OCI-LY1 (cell line): ENCODE measurements around the gene CHST11.

Experiments used
- H2AFZ ChIP-seq: fragments of 200-600 bp; sonication (generic), shearing (Covaris generic); 2 replicates; pipeline ENCODE4 v1.6.0; 2014; ENCODE audit warnings: antibody characterized with exemption, mild to moderate bottlenecking, low read length
- H3F3A ChIP-seq: fragments of 200-600 bp; sonication (generic), shearing (Covaris generic); 2 replicates; pipeline ENCODE4 v1.6.0; 2014; ENCODE audit warnings: mild to moderate bottlenecking, antibody characterized with exemption, low read length, moderate library complexity; ENCODE audit not compliant: insufficient read depth
- H3K27ac ChIP-seq: fragments of 200-600 bp; sonication (generic); 2 replicates; pipeline ENCODE4 v1.5.1; 2014; ENCODE audit warnings: low read length, mixed run types, mild to moderate bottlenecking, low read depth; ENCODE audit not compliant: poor library complexity, severe bottlenecking
- H3K27me3 ChIP-seq: fragments of 200-600 bp; sonication (generic); 2 replicates; pipeline ENCODE4 v1.6.0; 2014; ENCODE audit warnings: antibody characterized with exemption, mild to moderate bottlenecking, low read length, moderate library complexity; ENCODE audit not compliant: insufficient read depth
- H3K36me3 ChIP-seq: fragments of 200-600 bp; sonication (generic); 2 replicates; pipeline ENCODE4 v1.6.1; 2014; ENCODE audit warnings: mild to moderate bottlenecking, antibody characterized with exemption, low read length, moderate library complexity, mixed read lengths; ENCODE audit not compliant: insufficient read depth
- H3K4me1 ChIP-seq: fragments of 200-600 bp; sonication (generic); 2 replicates; pipeline ENCODE4 v1.5.1; 2014; ENCODE audit warnings: mild to moderate bottlenecking, low read length, moderate library complexity; ENCODE audit not compliant: insufficient read depth, severe bottlenecking
- H3K4me2 ChIP-seq: fragments of 200-600 bp; sonication (generic), shearing (Covaris generic); 2 replicates; pipeline ENCODE4 v1.6.1; 2014; ENCODE audit warnings: low read length
- H3K4me3 ChIP-seq: fragments of 200-600 bp; sonication (generic); 2 replicates; pipeline ENCODE4 v1.5.1; 2014; ENCODE audit warnings: low read length, low read depth, mild to moderate bottlenecking, mixed read lengths; ENCODE audit not compliant: poor library complexity, severe bottlenecking
- H3K79me2 ChIP-seq: fragments of 200-600 bp; shearing (Covaris generic); 2 replicates; pipeline ENCODE4 v1.6.1; 2016; ENCODE audit warnings: mixed run types, low read length, mixed read lengths; ENCODE audit not compliant: insufficient read depth
- H3K9ac ChIP-seq: fragments of 200-600 bp; sonication (generic), shearing (Covaris generic); 2 replicates; pipeline ENCODE4 v1.6.1; 2014; ENCODE audit warnings: mild to moderate bottlenecking, low read length, mixed read lengths
- H3K9me2 ChIP-seq: fragments of 200-600 bp; sonication (generic), shearing (Covaris generic); 2 replicates; pipeline ENCODE4 v1.6.1; 2014; ENCODE audit warnings: low read depth, mild to moderate bottlenecking, low read length, mixed read lengths
- H3K9me3 ChIP-seq: fragments of 200-600 bp; shearing (Covaris generic); 2 replicates; pipeline ENCODE4 v1.6.1; 2014; ENCODE audit warnings: low read length, mixed read lengths
- H4K20me1 ChIP-seq: fragments of 200-600 bp; sonication (generic), shearing (Covaris generic); 2 replicates; pipeline ENCODE4 v1.6.0; 2016; ENCODE audit warnings: mild to moderate bottlenecking, low read length; ENCODE audit not compliant: insufficient read depth
- CTCF ChIP-seq: fragments of 200-600 bp; sonication (generic), shearing (Covaris generic); IDR thresholded peaks from 2 replicates; pipeline ENCODE4 v1.5.1; 2017; ENCODE audit warnings: mild to moderate bottlenecking, antibody characterized with exemption, low read length, moderate library complexity, mixed read lengths
- EZH2 ChIP-seq: fragments of 200-600 bp; sonication (generic), shearing (Covaris generic); IDR thresholded peaks from 2 replicates; pipeline ENCODE4 v1.8.0; 2017; ENCODE audit warnings: borderline replicate concordance, mixed run types, mild to moderate bottlenecking, antibody characterized with exemption, low read length, moderate library complexity, mixed read lengths

The CHST11 gene

GRCh38 chr12:104788840-104789271 lies 332.1 kb downstream of the CHST11 start:
- peaks cover 6% of the 10 kb centered on the region for H3K4me1 ChIP-seq
- H3K36me3 ChIP-seq = no peaks in the 10 kb centered on the region
- H3F3A ChIP-seq = no peaks in the 10 kb centered on the region
- no peaks in the 10 kb centered on the region for H3K9me2 ChIP-seq
- no peak overlapping the region for H3K4me2 ChIP-seq
- TF ChIP-seq EZH2 (no peak), CTCF (no peak)
- no peaks in the 10 kb centered on the region for H4K20me1 ChIP-seq
- H3K27ac ChIP-seq = no peak overlapping the region
- H2AFZ ChIP-seq = no peak overlapping the region
- no peak overlapping the region for H3K4me3 ChIP-seq
- H3K9ac ChIP-seq = no peak overlapping the region
- no peaks in the 10 kb centered on the region for H3K27me3 ChIP-seq
- no peaks in the 10 kb centered on the region for H3K9me3 ChIP-seq
- no peaks in the 10 kb centered on the region for H3K79me2 ChIP-seq

- Histone ChIP-seq H2AFZ (no peak overlapping the region), H3K27ac (no peak overlapping the region), H3K4me1 (peaks cover 6% of the 10 kb centered on the region), H3K36me3 (no peaks in the 10 kb centered on the region), H3K4me2 (peak overlapping the region; percentile 76), H3K9ac (peak overlapping the region; percentile 34; the same call in 1 of the 2 replicates), H3F3A (no peaks in the 10 kb centered on the region), H3K4me3 (peak overlapping the region; percentile 52), H3K9me2 (no peaks in the 10 kb centered on the region), H3K79me2 (no peaks in the 10 kb centered on the region), H4K20me1 (no peaks in the 10 kb centered on the region), H3K27me3 (no peaks in the 10 kb centered on the region), H3K9me3 (no peaks in the 10 kb centered on the region)
- TF ChIP-seq CTCF = peak; percentile 74
- no peak for TF ChIP-seq EZH2
These were observed 333.8 kb downstream of the CHST11 start for GRCh38 chr12:104790296-104791125.

- TF ChIP-seq EZH2 = no peak
- TF ChIP-seq CTCF = no peak
- H3K27me3 ChIP-seq = no peaks in the 10 kb centered on the region
- H3K9me3 ChIP-seq = no peaks in the 10 kb centered on the region
- peaks cover 6% of the 10 kb centered on the region for H3K4me1 ChIP-seq
- no peaks in the 10 kb centered on the region for H3F3A ChIP-seq
- H2AFZ ChIP-seq = no peak overlapping the region
- H4K20me1 ChIP-seq = no peaks in the 10 kb centered on the region
- no peak overlapping the region for H3K4me2 ChIP-seq
- H3K9ac ChIP-seq = no peak overlapping the region
- no peaks in the 10 kb centered on the region for H3K36me3 ChIP-seq
- H3K27ac ChIP-seq = no peak overlapping the region
- no peak overlapping the region for H3K4me3 ChIP-seq
- no peaks in the 10 kb centered on the region for H3K79me2 ChIP-seq
- H3K9me2 ChIP-seq = no peaks in the 10 kb centered on the region
These were observed 335.8 kb downstream of the CHST11 start for GRCh38 chr12:104792570-104792969.
